Measurements from ENCODE around the gene MDC1.

The MDC1 gene

GRCh38 chr6:30747902-30748769 is 31.1 kb upstream of the MDC1 start:
- DNase-seq = no peak

GRCh38 chr6:30747300-30747687 is 30.2 kb upstream of the MDC1 start:
- DNase-seq = no peak

- peak; percentile 87 for DNase-seq
Observed at GRCh38 chr6:30744054-30744805, 27.1 kb upstream of the MDC1 start, which contains the start of gene IER3. IER3 (minus strand) TSS chr6:30744547; CDS start chr6:30744518, 29 bp downstream.

GRCh38 chr6:30743099-30744053 is 26.3 kb upstream of the MDC1 start:
- peak; percentile 34 for DNase-seq

GRCh38 chr6:30742316-30743098 is 25.4 kb upstream of the MDC1 start, which contains the start of gene FLOT1:
FLOT1 (minus strand) TSS chr6:30742687; CDS start chr6:30742189, 498 bp downstream.
- peak; percentile 92 for DNase-seq

- DNase-seq = peak; percentile 67
Observed at GRCh38 chr6:30741789-30742315, 24.8 kb upstream of the MDC1 start.

- peak; percentile 52 for DNase-seq
Observed at GRCh38 chr6:30741063-30741779, 24.1 kb upstream of the MDC1 start.

- DNase-seq = no peak
Observed at GRCh38 chr6:30740540-30740870, 23.4 kb upstream of the MDC1 start.

- DNase-seq = no peak
Observed at GRCh38 chr6:30738532-30738931, 21.5 kb upstream of the MDC1 start.

GRCh38 chr6:30735668-30736314 is 18.7 kb upstream of the MDC1 start:
- no peak for DNase-seq

- no peak for DNase-seq
Observed at GRCh38 chr6:30732237-30732943, 15.3 kb upstream of the MDC1 start.

GRCh38 chr6:30730601-30731435 is 13.7 kb upstream of the MDC1 start:
- peak; percentile 75 for DNase-seq

- DNase-seq = no peak
Observed at GRCh38 chr6:30727920-30728553, 11.0 kb upstream of the MDC1 start.

GRCh38 chr6:30726506-30727413 is 9.7 kb upstream of the MDC1 start:
- no peak for DNase-seq

GRCh38 chr6:30725713-30726505 is 8.8 kb upstream of the MDC1 start:
- no peak for DNase-seq

GRCh38 chr6:30724906-30725667 is 8.0 kb upstream of the MDC1 start:
- no peak for DNase-seq
